Measurements from ENCODE around the gene PCP2. TPM values are rescaled to one million over a fixed set of nuclear protein-coding genes. Genes with fewer than 3 reads are reported as not detected.
"Not testable (repeated sequence)": the region's sequence is repeated elsewhere in the genome, so short reads cannot be mapped to it uniquely, and the experiment has no call there.

Gene PCP2
- total RNA-seq, 2 experiments from 2014 or later: 1.9 to 2.1 TPM

DNA sequence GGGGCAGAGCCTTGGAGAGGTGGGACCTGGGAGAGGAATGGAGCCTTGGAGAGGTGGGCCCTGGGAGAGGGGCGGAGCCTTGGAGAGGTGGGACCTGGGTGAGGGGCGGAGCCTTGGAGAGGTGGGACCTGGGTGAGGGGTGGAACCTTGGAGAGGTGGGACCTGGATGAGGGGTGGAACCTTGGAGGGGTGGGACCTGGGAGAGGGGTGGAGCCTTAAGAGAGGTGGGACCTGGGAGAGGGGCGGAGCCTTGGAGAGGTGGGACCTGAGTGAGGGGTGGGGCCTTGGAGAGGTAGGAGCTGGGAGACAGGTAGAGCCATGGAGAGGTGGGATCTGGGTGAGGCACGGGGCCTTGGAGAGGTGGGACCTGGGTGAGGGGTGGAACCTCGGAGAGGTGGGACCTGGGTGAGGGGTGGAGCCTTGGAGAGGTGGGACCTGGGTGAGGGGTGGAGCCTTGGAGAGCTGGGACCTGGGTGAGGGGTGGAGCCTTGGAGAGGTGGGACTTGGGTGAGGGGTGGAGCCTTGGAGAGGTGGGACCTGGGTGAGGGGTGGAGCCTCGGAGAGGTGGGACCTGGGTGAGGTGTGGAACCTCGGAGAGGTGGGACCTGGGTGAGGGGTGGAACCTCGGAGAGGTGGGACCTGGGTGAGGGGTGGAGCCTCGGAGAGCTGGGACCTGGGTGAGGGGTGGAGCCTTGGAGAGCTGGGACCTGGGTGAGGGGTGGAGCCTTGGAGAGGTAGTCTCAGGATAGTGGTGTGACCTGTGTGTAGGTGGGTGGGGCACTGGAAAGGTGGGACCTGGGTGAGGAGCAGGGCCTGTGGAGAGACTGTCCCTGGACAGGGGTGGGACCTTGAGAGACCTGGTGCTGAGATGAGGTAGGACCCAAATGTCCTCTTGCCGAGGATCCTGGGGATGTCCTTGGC, 10.4 kb upstream of the PCP2 start:
- peak; percentile 31 for DNase-seq
- CTCF ChIA-PET: not testable (repeated sequence)
- POLR2A ChIA-PET: interaction anchor here (1.2 to 1.8 kb wide), 2 partner anchors 14 to 225 kb away, joined by 3 to 8 read pairs; partner anchors contain the start of genes PET100 and XAB2

DNA sequence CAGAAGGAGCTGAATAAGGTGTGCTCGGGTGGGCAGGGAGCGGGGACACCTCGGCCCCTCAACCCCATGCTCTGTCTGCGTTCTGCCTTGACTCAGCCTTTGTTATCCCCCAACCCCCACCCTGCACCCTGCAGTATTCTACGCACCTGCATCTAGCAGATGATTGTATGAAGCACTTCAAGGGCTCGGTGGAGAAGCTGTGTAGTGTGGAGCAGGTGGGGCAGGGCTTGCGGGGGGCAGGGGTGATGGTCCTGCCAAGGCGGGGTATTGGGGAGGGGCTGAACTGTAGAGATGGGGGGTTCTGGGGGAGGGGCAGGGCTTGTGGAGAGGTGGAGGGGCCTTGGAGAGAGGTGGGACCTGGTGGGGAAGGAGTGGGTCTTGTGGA, 9.5 kb upstream of the PCP2 start:
- ChIA-PET CTCF (no interaction called here), POLR2A (interaction anchor here (2.7 kb wide), 1 partner anchor 13 kb away, joined by 11 read pairs; the partner anchor contains the start of genes PET100 and XAB2)
- DNase-seq: no peak
- Mint-ChIP-seq H3K36me3 (ENCODE audit: low read depth) (peaks cover 42% of the 10 kb centered on the region), H3K27ac (no peak overlapping the region), H3K4me1 (peaks cover 21% of the 10 kb centered on the region), H3K4me3 (no peak overlapping the region), H3K27me3 (no peaks in the 10 kb centered on the region), H3K9me3 (peaks cover 6% of the 10 kb centered on the region)

More for the DNA sequence above, 10.4 kb upstream of the PCP2 start:
- not testable (repeated sequence) for H3K27me3 Mint-ChIP-seq, H3K27ac Mint-ChIP-seq, H3K9me3 Mint-ChIP-seq, H3K4me3 Mint-ChIP-seq
- Mint-ChIP-seq H3K36me3 (ENCODE audit: low read depth) (peaks cover 37% of the 10 kb centered on the region), H3K4me1 (peaks cover 13% of the 10 kb centered on the region)

DNA sequence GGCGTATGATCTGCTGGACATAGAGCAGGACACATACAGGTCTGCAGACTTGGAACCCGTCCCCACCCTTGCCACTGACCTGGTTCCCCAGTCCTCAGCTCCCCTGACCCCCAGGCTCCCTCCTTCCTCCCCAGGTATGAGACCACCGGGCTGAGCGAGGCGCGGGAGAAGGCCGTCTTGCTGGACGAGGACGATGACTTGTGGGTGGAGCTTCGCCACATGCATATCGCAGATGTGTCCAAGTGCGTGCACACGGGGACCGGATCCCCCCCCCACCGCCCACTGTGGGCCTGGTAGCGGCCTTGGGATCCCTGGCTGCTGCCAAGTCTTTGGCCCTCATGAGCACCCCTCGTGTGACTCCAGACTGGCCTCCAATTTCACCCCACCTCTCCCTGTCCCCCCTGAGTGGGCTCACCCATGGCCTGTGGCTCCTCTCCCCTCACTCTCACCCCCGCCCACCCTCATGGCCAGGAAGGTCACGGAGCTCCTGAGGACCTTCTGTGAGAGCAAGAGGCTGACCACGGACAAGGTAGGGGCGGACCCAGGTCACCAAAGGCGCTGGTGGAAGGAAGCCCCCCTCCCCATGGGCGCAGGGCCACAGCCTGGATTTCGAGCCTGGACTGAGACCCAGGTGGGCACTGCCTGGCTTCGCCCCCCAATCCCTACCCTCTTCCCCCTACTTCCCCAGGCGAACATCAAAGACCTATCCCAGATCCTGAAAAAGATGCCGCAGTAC, 8.9 kb upstream of the PCP2 start:
- H3K9me3 Mint-ChIP-seq: peaks cover 6% of the 10 kb centered on the region
- H3K27me3 Mint-ChIP-seq: no peaks in the 10 kb centered on the region
- H3K36me3 Mint-ChIP-seq (ENCODE audit: low read depth): peaks cover 45% of the 10 kb centered on the region
- H3K27ac Mint-ChIP-seq: no peak overlapping the region
- POLR2A ChIA-PET: interaction anchor here (2.7 kb wide), 1 partner anchor 13 kb away, joined by 11 read pairs; the partner anchor contains the start of genes PET100 and XAB2
- peaks cover 27% of the 10 kb centered on the region for H3K4me1 Mint-ChIP-seq
- H3K4me3 Mint-ChIP-seq: no peak overlapping the region
- no peak for DNase-seq
- CTCF ChIA-PET: no interaction called here

DNA sequence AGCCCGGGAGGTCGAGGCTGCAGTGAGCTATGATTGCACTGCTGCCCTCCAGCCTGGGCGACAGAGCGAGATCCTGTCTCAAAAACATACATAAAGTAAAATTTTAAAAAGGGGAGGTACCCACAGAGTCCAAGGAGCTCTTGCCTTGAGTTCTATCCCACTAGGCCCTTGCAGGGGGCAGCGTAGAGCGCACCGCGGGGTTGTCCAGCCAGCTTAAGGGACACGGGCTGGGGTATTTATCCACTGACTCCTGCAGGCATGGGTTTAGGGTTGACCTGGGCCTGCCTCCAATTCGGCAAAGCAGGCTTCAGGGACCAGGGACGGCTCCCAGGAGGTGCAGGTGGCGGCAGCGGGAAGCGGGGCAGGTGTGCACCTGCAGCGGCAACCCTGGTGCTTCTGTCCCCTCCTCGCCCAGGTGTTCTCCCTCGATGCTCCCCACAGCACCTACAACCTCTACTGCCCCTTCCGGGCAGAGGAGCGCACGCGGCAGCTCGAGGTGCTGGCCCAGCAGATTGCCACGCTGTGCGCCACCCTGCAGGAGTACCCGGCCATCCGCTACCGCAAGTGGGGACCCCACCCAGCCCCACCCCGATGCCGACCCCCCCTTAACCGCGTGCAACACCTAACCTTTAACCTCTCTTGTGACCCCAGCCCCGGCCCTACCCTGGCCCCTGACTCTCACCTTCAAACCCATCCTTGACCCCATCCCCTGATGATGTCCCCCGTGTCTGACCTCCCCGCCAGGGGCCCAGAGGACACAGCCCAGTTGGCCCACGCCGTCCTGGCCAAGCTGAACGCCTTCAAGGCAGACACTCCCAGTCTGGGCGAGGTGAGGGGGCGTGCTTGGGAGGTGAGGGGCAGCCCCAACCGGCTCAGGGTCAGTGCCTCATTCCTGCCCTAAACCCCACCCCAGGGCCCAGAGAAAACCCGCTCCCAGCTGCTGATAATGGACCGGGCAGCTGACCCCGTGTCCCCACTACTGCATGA, 8.1 kb upstream of the PCP2 start:
- ChIA-PET CTCF (no interaction called here), POLR2A (interaction anchor here (2.7 kb wide), 1 partner anchor 12 kb away, joined by 11 read pairs; the partner anchor contains the start of genes PET100 and XAB2)
- Mint-ChIP-seq H3K36me3 (ENCODE audit: low read depth) (peaks cover 46% of the 10 kb centered on the region), H3K4me1 (peaks cover 29% of the 10 kb centered on the region), H3K4me3 (no peak overlapping the region), H3K27ac (no peak overlapping the region), H3K9me3 (peaks cover 6% of the 10 kb centered on the region), H3K27me3 (no peaks in the 10 kb centered on the region)
- no peak for DNase-seq

DNA sequence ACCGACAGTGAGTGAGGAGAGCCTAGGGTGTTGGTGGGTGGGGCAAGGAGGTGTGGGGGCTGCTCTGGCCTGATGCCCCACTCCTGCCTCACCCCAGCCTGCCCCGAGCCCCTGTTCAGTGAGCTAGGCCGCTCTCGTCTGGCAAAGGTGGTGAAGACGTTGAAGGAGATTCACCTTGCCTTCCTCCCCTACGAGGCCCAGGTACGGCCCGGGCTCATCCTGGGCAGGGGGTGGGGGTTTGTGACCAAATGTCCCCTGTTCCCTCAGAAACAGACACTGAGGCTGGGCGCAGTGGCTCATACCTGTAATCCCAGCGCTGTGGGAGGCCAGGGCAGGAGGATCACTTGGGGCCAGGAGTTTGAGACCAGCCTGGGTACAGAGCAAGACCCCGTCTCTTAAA, 7.3 kb upstream of the PCP2 start:
- no peaks in the 10 kb centered on the region for H3K27me3 Mint-ChIP-seq
- no peak for DNase-seq
- no peak overlapping the region for H3K27ac Mint-ChIP-seq
- H3K36me3 Mint-ChIP-seq (ENCODE audit: low read depth): peaks cover 44% of the 10 kb centered on the region
- peaks cover 6% of the 10 kb centered on the region for H3K9me3 Mint-ChIP-seq
- CTCF ChIA-PET: no interaction called here
- H3K4me3 Mint-ChIP-seq: no peak overlapping the region
- H3K4me1 Mint-ChIP-seq: peaks cover 37% of the 10 kb centered on the region
- POLR2A ChIA-PET: interaction anchor here (2.7 kb wide), 1 partner anchor 11 kb away, joined by 11 read pairs; the partner anchor contains the start of genes PET100 and XAB2

DNA sequence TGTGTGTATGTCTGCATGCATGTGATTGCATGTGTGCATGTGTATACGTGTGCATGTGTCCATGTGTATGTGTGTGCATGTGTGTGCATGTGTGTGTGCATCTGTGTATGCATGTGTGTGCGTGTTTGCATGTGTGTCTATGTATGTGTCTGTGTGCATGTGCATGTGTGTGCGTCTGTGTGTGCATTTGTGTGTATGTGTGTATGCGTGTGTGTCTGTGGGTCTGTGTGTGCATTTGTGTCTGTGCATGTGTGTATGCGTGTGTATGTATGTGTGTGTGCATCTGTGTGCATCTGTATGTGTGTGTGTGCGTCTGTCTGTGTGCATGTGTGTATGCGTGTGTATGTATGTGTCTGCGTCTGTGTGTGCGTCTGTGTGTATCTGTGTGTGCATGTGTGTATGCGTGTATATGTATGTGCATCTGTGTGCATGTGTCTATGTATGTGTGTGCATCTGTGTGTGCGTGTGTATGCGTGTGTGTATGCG, 6.4 kb upstream of the PCP2 start:
- Mint-ChIP-seq H3K36me3 (ENCODE audit: low read depth) (peaks cover 42% of the 10 kb centered on the region), H3K27ac (no peak overlapping the region), H3K27me3 (no peaks in the 10 kb centered on the region), H3K4me1 (peaks cover 37% of the 10 kb centered on the region), H3K4me3 (peak overlapping the region; percentile 24), H3K9me3 (peaks cover 6% of the 10 kb centered on the region)
- ChIA-PET POLR2A (no interaction called here), CTCF (no interaction called here)
- no peak for DNase-seq

DNA sequence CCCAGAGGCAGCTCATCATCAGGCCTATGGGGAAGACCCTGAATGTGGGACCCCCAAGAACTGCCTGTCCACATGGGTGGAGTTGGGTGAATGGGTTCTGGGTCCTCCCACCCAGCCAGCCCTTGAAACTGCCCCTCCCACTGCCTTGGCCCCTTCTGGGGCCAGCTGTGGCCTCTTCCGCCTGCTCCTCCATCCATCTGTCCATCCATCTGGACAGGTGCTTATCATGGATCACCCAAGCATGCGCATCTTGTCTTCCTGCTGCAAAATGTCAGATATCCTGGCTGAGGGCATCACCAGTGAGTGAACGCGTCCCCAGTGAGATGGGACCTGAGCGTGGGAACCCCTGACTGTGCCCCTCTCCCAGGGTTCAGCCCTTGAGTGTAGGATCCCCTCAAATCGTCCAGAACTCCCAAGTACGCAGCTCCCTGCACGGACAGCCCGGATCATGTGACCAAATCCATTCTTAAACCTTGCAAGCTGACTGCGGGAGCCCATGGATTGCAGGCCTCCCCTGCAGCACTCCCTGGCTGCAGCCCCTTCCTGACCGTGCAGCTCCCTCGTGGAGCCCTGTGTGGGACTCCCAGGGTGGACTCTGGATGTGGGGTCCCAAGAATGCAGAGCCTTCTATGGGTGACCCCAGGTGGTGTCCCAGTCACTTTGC, 5.4 kb upstream of the PCP2 start:
- Mint-ChIP-seq H3K4me3 (peak overlapping the region; percentile 44), H3K36me3 (ENCODE audit: low read depth) (peaks cover 35% of the 10 kb centered on the region), H3K4me1 (peaks cover 37% of the 10 kb centered on the region), H3K9me3 (peaks cover 6% of the 10 kb centered on the region), H3K27ac (no peak overlapping the region), H3K27me3 (no peaks in the 10 kb centered on the region)
- no peak for DNase-seq
- CTCF ChIA-PET: interaction anchor here (1.8 kb wide), 1 partner anchor 71 kb away, joined by 12 read pairs; no protein-coding TSS in a partner anchor
- POLR2A ChIA-PET: interaction anchor here (2.7 kb wide), 1 partner anchor 11 kb away, joined by 35 read pairs; the partner anchor contains the start of genes PET100 and XAB2

DNA sequence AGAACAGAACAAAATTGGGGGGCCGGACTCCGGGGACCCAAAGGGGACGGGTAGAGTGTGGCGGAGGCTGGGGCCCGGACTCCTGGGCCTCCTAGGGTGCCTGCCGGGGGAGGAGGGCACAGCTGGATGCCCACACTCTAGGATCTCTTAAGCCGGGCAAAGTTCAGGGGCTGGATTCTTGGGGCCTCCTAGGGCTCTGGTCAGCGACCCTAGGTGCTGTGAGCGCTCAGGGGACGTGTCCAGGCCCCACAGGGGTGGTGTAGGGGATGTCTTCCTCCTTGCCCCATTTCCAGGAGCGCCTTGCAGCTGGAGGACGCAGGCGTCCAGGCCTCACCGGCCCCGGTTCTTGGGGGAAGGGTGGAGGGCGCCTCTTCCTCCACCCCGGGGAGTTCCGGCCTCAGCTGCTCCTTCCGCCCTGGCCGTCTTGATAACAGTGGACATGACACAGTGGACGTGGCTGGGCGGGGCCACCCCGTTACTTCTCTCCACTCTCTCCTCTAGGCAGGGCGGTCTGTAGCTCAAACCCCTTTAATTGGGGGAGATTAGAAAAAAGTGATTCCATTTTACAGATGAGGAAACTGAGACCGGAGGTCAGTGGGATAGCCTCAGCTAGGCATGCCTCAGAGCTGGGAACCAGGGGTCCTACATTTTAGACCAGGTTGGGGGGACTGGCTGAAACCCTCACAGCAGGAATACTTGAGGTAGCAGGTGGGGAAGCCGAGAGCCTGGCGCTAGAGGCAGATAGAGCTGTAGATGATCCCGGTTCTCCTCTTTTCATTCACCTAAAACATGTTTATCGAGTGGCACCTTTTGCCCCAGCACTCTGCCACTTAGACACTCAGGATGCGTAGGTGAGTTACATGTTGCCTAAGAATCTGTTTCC, 4.1 kb upstream of the PCP2 start:
- CTCF ChIA-PET: interaction anchor here (1.3 to 2.4 kb wide), 3 partner anchors 43 to 161 kb away, joined by 3 to 15 read pairs (median 12); partner anchors contain the start of gene TRAPPC5
- peaks cover 6% of the 10 kb centered on the region for H3K9me3 Mint-ChIP-seq
- peaks cover 37% of the 10 kb centered on the region for H3K4me1 Mint-ChIP-seq
- H3K27me3 Mint-ChIP-seq: no peaks in the 10 kb centered on the region
- DNase-seq: peak; percentile 33
- H3K27ac Mint-ChIP-seq: peak overlapping the region; percentile 84
- H3K36me3 Mint-ChIP-seq (ENCODE audit: low read depth): peaks cover 29% of the 10 kb centered on the region
- H3K4me3 Mint-ChIP-seq: peak overlapping the region; percentile 79
- POLR2A ChIA-PET: interaction anchor here (0.6 to 2.7 kb wide), 11 partner anchors 9 to 538 kb away, joined by 3 to 35 read pairs (median 4); partner anchors contain the start of genes PET100, TRAPPC5 and XAB2

DNA sequence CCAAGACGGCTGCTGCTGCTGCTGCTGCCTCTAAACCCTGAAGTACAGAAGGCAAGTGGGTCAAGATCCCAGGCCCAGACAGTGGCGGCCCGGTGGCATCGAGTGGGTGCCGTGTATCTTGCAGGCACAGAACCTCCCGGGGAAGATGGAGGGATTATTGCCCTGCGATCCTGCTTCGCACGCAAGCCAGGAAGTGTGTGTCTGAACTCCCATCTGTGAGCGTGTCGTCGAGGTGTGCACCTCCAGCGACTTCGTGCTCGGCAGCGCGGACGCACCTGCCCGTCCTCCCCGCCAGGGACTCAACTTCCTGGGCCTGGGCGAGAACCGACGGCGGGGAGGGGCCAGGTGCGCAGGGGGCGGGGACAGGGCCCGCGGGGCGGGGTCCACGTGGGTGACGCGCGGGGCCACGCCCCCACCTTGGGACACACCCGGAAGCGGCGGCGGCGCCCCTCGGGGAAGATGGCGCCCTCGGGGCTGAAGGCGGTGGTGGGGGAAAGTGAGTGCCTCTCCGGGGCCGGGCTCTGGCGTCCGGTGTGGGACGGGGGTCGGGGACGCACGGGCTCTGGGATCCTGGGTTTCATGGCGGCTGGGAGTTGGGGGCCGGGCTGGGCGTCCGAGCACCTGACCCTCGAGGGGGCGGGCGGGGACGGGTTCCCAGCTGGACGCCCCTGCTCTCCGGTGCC, 3.3 kb upstream of the PCP2 start, which contains the start of gene STXBP2:
STXBP2 (plus strand) TSS at position 420 of the 683 bp plus-strand sequence; CDS start at position 460, 40 bp downstream.
- H3K27ac Mint-ChIP-seq: peak within 1 kb of the TSS; percentile 84
- CTCF ChIA-PET: interaction anchor here (1.8 to 2.4 kb wide), 2 partner anchors 44 to 68 kb away, joined by 12 to 15 read pairs; partner anchors contain the start of gene TRAPPC5
- peaks cover 29% of the 10 kb centered on the region for H3K36me3 Mint-ChIP-seq (ENCODE audit: low read depth)
- peaks cover 38% of the 10 kb centered on the region for H3K4me1 Mint-ChIP-seq
- H3K4me3 Mint-ChIP-seq: peak within 1 kb of the TSS; percentile 79
- POLR2A ChIA-PET: interaction anchor here (0.6 to 2.7 kb wide), 9 partner anchors 9 to 537 kb away, joined by 3 to 35 read pairs (median 3); partner anchors contain the start of genes PET100, TRAPPC5 and XAB2
- peaks cover 6% of the 10 kb centered on the region for H3K9me3 Mint-ChIP-seq
- H3K27me3 Mint-ChIP-seq: no peaks in the 10 kb centered on the region
- peak; percentile 94 for DNase-seq

DNA sequence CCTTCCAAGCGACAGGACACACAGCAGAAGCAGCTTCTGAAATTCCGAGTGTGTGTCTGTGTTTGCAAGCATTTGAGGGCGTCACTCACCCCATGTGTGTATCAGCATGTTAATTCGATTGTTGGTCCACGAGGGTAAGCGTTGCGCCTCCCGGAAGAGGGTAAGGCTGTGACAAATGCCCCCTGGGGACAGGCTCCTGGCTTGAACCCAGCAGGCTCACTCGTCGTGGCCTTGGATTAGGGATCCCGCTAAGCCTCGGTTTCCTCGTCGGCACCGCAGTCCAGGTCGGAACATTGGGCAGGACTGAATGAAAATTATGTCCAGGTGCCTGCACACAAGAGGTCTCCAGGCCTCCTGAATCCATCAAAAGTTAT, 2.8 kb upstream of the PCP2 start:
- Mint-ChIP-seq H3K27me3 (no peaks in the 10 kb centered on the region), H3K36me3 (ENCODE audit: low read depth) (peaks cover 29% of the 10 kb centered on the region), H3K4me3 (peak overlapping the region; percentile 79), H3K27ac (peak overlapping the region; percentile 84), H3K9me3 (peaks cover 6% of the 10 kb centered on the region), H3K4me1 (peaks cover 40% of the 10 kb centered on the region)
- ChIA-PET POLR2A (interaction anchor here (1.1 to 1.5 kb wide), 2 partner anchors 11 to 12 kb away, joined by 3 to 4 read pairs; no protein-coding TSS in a partner anchor), CTCF (interaction anchor here (2.4 kb wide), 1 partner anchor 45 kb away, joined by 15 read pairs; the partner anchor contains the start of gene TRAPPC5)
- DNase-seq: no peak

Data from activated CD4-positive, alpha-beta memory T cell treated with anti-CD3 and anti-CD28 coated beads, Interleukin-2, amount 10 ng/mL, durations not matched to agents 7 days and 5 days (primary cell).